GM18499 (cell line): ENCODE data around the gene CCT6A.
"Not testable (repeated sequence)": the region's sequence is repeated elsewhere in the genome, so short reads cannot be mapped to it uniquely, and the experiment has no call there.

Experiments
- ATAC-seq: cut with Tn5 transposase; IDR thresholded peaks from one replicate; pipeline ENCODE4 v1.9.1; 2021; ENCODE audit warnings: moderate number of reproducible peaks; ENCODE audit not compliant: insufficient read depth, unreplicated experiment

Gene CCT6A, protein sequence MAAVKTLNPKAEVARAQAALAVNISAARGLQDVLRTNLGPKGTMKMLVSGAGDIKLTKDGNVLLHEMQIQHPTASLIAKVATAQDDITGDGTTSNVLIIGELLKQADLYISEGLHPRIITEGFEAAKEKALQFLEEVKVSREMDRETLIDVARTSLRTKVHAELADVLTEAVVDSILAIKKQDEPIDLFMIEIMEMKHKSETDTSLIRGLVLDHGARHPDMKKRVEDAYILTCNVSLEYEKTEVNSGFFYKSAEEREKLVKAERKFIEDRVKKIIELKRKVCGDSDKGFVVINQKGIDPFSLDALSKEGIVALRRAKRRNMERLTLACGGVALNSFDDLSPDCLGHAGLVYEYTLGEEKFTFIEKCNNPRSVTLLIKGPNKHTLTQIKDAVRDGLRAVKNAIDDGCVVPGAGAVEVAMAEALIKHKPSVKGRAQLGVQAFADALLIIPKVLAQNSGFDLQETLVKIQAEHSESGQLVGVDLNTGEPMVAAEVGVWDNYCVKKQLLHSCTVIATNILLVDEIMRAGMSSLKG

DNA sequence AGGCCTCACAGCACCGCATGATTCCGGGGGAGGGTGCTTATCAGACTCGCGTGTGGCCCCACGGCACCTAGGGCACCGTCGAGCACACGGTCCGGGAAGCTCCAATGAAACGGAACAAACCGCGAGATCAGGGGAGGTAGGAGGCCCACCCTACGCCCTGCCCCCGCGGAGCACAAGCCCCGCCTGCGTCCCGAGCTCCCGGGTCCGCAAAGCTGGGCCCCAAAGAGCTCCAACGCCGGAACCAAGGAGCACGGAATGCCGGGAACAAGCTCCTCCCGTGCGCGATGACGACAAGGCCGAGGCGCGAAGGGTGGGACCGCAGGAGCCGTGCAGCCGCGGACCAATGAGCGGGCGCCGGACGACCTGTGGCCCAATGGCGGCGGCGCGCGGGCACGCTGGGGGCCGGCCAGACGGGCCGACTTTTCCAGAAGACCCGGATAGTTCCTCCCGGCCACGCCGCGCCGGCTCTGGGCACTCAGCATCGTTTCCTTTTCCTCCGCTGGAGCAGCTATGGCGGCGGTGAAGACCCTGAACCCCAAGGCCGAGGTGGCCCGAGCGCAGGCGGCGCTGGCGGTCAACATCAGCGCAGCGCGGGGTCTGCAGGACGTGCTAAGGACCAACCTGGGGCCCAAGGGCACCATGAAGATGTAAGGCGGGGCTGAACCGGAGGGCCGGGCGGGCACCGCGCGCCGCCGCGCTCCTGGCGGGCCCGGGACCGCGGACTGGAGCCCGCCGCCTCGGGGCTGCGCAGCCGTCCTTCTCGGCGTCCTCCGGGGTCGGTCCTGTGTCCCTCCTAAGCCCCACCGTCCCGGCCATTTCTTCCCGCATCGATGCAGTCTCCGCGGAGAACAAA, at the start of gene CCT6A, which contains the start of gene PSPH:
Gene CCT6A, plus strand, starts transcription at position 427 of the 853 bp plus-strand sequence. Its CDS starts 84 bp downstream, at position 511.
Gene PSPH, minus strand, starts transcription at position 106 of the 853 bp plus-strand sequence. CDS start 30,232 bp downstream, outside the sequence.
- ATAC-seq = peak; percentile 79

DNA sequence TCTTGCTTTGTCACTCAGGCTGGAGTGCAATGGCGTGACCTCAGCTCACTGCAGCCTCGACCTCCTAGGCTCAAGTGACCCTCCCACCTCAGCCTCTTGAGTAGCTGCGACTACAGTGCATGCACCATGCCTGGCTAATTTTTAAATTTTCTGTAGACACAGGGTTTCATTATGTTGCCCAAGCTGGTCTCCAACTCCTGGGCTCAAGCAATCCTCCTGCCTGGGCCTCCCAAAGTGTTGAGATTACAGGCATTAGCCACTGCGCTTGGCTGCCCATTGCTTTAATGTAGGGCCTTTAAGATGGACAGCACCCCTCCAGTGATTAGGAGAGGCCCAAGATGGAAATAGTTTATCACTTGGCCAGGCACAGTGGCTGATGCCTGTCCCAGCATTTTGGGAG, 47.8 kb upstream of the CCT6A start:
- no peak for ATAC-seq

DNA sequence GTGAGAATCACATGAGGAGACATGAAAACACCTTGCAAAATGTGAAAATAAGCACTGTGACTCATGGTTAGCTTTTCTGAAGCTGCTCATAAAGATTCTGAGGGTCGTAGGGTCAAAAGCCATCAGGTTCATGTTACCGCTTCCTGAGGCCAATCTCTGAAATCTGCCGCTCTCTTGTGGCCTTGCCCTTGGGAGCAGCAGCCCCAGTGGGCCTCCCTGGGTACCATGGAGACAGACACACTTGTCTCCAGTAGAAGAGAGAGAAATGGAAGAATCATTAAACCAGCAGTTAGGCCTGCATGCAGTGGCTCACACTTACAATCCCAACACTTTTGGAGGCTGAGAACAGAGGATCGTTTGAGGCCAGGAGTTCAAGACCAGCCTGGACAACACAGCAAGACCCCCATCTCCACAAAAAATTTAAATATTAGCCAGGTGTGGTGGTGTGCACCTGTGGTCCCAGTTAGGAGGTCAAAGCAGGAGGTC, 44.4 kb upstream of the CCT6A start:
- no peak for ATAC-seq

DNA sequence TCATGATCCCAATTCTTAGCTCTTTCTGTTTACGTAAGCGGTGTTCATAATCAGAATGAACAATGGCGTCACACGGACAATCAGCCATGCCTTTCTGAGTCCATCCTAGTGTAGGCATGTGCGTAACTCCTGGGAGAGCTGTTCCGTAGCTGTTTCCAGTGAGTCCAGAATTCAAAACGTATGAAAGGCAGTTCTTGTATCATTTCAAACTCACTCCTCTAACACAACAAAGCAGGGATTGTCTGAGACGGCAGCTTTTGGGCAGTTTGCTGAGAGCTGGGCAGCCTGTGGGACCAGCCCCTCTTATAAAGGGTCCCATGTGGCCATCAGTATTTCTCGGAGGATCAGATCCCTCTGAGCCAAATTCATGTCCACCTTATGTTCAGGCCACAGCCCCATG, 43.7 kb upstream of the CCT6A start:
- ATAC-seq = no peak

DNA sequence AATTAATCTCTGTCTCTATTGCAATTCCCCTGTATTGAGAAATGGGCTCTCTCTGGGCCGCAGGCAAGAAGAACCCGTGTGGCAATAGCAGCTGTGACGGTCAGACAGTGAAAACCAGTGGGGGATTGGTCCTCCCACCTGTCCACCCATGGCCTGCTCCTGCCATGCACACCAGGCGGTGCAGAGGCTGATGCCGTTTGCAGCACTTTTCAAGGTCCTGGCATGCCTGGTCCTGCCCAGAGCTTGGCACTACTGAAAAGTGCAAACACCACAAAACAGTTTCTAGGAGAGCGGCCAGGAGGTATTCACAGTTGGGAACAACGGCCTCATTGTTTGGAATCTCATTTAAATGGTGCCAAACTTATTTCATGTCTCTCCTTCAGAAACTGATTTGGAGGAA, 41.9 kb upstream of the CCT6A start:
- ATAC-seq = no peak

DNA sequence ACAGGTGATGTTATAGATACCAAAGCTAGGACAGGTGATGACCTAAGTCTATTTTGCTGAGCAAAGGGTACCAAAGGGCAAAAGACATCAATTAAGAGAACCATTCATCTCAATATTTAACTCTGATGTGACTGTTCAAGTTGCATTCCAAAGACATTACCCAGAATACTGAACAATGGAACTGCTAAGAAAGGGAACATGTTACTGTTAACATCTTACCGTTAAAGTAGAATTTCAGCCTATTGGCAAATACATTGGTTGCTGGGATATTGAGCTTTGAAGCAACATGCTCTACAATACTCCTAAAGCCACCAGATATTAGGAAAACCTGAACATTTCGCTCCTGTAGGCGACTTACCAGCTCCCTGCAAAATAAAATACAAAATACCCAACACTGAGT, 34.5 kb upstream of the CCT6A start:
- not testable (repeated sequence) for ATAC-seq

DNA sequence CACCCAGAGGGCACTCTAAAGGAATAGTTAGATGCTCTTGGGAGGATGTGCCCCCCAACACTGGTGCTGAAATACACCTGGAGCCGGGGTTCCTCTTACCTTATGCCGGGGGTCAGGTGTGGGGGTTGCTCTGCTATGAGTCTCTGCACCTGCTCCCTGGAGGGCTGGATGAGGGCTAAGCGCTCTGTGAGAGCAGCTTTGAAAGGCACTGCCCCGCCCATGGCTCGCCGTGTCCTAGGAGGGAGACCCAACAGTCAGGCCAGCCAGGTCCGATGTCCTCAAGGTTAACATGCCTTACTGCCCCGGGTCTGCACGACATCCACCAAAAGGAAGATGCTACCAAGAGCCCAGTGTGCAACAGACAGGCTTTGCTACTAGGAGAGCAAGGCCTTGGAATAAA, 32.1 kb upstream of the CCT6A start:
- ATAC-seq = no peak

DNA sequence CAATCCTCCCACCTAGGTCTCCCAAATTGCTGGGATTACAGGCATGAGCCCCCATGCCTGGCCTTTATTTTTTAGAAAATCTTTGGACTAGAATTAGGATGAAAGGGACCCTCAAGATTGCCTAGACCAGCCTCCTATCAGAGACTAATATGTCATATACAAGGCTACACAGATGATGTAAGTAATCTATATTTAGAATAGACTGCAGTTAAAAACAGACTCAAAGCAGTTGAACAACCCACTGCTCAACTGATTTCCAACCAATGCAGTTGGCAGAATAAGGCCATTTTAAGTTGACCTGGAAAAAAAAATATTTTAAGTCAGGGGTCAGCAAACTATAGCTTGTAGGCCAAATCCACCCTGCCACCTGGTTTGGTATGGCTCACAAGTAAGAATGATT, 28.1 kb upstream of the CCT6A start:
- ATAC-seq = no peak

DNA sequence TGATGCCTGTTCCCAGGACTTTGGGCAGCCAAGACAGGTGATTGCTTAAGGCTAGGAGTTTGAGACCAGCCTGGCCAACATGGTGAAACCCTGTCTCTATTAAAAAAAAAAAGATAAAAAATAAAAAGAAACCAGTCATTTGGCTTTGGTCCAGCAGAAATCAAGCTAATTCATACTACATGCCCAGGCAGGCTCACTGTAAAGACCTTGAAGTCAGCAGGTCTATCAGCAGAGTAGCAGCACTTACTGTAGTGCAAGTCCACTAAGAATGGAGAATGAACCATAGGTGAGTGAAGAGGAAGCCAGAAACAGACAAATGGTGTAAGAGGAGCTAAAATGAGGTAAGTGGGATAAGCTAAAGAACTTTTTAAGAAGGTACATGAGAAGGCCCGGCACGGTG, 25.0 kb upstream of the CCT6A start:
- ATAC-seq = no peak

DNA sequence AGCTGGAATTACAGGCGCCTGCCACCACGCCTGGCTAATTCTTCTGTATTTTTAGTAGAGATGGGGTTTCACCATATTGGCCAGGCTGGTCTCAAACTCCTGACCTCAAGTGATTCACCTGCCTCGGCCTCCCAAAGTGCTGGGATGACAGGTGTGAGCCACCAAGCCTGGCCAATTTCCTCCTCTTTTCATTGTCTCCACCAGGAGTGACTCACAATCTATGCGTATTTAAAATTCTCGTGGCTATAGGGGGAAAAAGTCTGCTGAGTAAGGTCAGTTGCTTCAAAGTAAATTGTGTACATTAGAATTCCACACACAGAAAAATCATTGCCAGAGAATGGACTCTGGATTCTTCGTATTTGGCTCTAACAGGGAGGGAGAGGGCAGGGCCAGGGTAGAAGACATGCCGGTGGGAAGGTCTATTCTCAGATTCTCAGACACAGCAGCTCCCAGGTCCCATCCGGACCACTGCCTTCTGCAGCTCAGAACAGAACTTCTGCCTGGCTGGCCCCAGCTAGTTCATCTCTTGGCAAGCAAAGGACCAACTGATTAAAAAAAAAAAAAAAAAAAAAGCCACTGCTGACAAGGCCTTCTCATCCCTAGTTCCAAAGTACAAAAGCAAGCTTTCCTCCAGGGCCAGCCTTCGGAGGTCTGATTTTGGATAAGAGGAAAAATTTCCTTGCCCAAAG, 22.5 kb upstream of the CCT6A start:
- ATAC-seq = no peak

DNA sequence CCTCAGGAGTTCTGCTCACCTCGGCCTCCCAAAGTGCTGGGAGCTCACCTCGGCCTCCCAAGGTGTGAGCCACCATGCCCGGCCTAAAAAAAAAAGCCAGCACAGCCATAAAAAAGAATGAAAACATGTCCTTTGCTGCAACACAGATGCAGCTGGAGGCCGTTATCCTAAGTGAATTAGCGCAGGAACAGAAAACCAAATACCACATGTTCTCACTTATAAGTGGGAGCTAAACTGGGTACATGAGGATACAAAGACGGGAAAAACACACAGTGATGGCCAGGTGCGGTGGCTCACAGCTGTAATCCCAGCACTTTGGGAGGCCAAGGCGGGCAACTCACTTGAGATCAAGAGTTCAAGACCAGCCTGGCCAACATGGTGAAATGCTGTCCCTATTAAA, 21.2 kb upstream of the CCT6A start:
- no peak for ATAC-seq

DNA sequence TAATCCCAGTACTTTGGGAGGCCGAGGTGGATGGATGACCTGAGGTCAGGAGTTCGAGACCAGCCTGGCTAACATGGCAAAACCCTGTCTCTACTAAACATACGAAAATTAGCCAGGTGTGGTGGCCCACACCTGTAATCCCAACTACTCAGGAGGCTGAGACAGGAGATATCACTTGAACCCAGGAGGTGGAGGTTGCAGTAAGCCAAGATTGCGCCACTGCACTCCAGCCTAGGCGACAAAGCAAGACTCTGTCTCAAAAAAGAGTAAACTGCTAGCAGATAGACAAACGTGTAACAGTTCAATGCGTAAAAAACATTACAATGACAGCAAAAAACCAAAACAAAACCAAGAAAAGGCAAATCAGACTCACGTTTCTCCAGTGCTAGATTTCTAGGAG, 20.0 kb upstream of the CCT6A start:
- not testable (repeated sequence) for ATAC-seq

DNA sequence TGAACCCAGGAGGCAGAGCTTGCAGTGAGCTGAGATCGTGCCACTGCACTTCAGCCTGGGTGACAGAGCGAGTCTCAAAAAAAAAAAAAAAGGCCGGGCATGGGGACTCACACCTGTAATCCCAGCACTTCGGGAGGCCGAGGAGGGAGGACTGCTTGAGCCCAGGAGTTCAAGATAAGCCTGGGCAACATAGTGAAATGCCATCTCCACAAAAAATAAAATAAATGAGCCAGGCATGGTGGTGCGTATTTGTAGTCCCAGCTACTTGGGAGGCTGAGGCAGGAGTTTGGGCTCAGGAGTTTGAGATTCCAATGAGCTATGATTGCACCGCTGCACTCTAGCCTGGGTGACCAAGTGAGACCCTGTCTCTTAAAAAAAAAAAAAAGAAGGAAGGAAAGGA, 19.0 kb upstream of the CCT6A start:
- not testable (repeated sequence) for ATAC-seq

DNA sequence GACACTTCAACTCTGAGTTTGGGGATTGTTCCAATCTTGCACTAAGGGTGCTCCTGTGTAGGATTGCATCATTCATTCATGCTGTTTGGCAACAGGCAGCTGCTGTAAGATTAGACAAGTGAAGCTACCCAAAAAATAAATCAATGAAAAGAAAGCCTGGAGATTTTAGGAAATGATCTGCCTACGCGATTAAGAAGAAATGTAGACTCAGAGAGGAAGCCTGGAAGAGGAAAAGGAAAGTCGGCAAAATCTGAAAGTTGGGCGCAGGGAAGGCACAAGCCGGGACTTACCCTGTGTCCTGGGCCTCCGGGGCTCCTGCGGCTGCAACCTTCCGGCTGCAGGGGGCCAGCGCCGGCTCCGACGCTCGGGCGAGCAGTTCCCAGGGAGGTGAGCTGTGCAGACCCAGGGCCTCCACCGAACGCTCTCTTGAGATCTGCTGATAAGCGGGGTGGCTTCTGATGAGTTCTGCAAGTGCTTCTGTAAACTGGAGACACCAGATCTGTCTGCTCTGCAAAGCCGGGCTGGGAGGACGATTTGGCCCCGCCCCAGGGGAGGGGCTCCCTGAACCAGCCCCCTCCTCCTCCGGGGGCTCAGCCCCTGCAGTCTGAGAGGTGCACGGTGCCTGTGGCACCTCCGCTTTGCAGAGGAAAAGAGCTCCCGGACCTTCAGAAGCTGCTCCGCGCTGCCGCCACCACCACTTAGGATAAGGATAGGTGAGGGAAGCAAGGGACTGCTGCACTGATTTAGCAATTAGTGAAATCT, 17.7 kb upstream of the CCT6A start:
- peak; percentile 91 for ATAC-seq

DNA sequence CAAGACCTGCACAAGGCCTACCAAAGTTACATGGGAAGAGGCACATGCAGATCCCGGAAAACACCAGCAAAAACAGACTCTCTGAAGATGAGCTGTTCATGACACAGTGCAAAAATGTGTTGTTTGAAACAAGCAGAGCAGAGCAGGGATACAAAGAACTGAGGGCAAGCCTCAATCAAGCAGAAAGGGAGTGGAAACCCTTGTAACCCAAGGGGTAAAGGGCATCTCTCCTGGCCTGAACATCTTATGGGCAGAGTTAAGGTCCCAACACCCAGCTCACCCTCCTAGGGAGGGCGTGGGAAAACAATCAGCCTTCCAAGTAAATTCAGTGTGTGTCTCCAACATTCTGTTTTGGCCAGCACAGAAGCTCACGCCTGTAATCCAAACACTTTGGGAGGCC, 10.8 kb upstream of the CCT6A start:
- no peak for ATAC-seq

DNA sequence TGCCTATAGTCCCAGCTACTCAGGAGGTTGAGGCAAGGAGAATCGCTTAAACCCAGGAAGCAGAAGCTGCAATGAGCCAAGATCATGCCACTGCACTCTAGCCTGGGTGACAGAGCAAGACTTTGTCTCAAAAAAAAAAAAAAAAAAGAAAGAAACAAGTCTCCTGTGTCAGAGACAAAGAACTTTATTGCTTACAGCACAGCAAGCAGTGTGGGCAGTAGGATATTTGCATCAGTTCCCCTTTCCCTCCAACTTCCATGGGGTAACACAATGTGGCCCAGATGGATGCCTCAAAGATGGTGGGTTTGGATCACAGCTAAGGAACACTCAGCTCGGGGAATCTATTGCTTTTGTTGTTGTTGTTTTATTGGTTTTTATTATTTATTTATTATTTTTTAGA, 5.8 kb upstream of the CCT6A start:
- not testable (repeated sequence) for ATAC-seq

DNA sequence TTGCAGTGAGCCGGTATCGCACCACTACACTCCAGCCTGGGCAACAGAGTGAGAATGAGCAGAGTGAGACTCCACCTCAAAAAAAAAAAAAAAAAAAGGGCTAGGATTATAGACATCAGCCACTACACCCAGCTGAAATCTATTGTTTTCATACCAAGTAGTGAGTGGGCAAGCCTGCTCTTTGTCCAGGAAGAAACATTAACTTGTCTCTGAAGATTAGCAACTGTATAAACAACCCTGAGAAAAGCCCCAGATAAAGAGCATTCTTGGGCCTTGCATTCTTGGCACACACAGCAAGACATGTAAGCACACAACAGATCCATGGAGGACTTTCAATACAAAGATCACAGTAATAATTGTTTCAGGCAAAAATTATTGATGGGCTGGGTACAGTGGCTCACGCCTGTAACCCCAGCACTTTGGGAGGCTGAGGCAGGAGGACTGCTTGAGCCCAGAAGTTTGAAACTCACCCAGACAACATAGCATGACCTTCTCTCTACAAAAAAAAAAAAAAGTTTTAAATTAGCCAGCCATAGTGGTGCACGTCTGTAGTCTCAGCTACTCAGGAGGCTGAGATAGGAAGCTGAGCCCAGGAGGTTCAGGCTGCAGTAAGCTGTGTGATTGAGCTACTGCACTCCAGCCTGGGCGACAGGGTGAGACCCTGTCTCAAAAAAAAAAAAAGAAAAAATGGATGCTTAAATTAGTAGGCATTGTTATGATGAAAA, 4.7 kb upstream of the CCT6A start:
- no peak for ATAC-seq

DNA sequence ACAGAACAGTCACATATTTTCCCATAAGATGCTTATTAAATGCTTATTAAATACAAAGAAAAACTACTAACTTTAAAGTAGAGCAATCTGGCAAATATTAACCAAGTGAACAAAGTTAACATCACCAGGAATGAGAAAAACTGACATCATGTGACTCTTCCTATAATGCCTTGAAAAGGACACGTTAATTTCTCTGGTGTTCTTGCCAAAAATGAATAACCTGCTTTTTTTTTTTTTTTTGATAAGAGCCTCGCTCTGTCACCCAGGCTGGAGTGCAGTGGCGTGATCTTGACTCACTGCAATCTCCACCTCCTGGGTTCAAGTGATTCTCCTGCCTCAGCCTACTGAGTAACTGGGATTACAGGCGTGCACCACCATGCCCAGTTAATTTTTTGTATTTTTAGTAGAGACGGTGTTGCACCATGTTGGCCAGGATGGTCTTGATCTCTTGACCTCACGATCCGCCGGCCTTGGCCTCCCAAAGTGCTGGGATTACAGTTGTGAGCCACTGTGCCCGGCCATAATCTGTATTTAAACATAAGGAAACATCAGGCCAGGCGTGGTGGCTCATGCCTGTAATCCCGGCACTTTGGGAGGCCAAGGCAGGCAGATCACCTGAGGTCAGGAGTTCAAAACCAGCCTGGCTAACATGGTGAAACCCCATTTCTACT, 4.0 kb upstream of the CCT6A start:
- ATAC-seq = not testable (repeated sequence)
